GM21515 (cell line): ENCODE measurements around the gene USP31.

Experiments used
- ATAC-seq: cut with Tn5 transposase; IDR thresholded peaks from one replicate; pipeline ENCODE4 v1.9.1; 2021; ENCODE audit not compliant: unreplicated experiment

USP31 gene

GRCh38 chr16:23025692-23026307, 123.5 kb downstream of the USP31 start:
- ATAC-seq, result no peak

- ATAC-seq, result no peak
These were observed 125.2 kb downstream of the USP31 start for GRCh38 chr16:23024044-23024443.

- ATAC-seq, result no peak
These were observed 129.2 kb downstream of the USP31 start for GRCh38 chr16:23020084-23020483.

- ATAC-seq, result no peak
These were observed 132.9 kb downstream of the USP31 start for GRCh38 chr16:23016368-23016767.

GRCh38 chr16:23015580-23015979, 133.7 kb downstream of the USP31 start:
- no peak for ATAC-seq

- ATAC-seq, result no peak
These were observed 134.7 kb downstream of the USP31 start for GRCh38 chr16:23014592-23014991.
